ENCODE data around the gene ARHGAP28.
"Not testable (repeated sequence)": the region's sequence is repeated elsewhere in the genome, so short reads cannot be mapped to it uniquely, and the experiment has no call there.

Gene ARHGAP28

GRCh38 chr18:6775702-6776101 lies 46.2 kb downstream of the ARHGAP28 start:
- DNase-seq (ENCODE audit: low read depth, low spot score): no peak

- DNase-seq (ENCODE audit: low read depth, low spot score): peak; percentile 86
Measured at GRCh38 chr18:6776188-6776587, 46.7 kb downstream of the ARHGAP28 start.

- no peak for DNase-seq (ENCODE audit: low read depth, low spot score)
Measured at GRCh38 chr18:6777509-6777908, 48.0 kb downstream of the ARHGAP28 start.

- DNase-seq (ENCODE audit: low read depth, low spot score): no peak
Measured at GRCh38 chr18:6778459-6779247, 49.1 kb downstream of the ARHGAP28 start.

- no peak for DNase-seq (ENCODE audit: low read depth, low spot score)
Measured at GRCh38 chr18:6781142-6781714, 51.7 kb downstream of the ARHGAP28 start.

GRCh38 chr18:6781796-6782195 lies 52.3 kb downstream of the ARHGAP28 start:
- no peak for DNase-seq (ENCODE audit: low read depth, low spot score)

- DNase-seq (ENCODE audit: low read depth, low spot score): no peak
Measured at GRCh38 chr18:6782861-6783260, 53.3 kb downstream of the ARHGAP28 start.

- no peak for DNase-seq (ENCODE audit: low read depth, low spot score)
Measured at GRCh38 chr18:6784046-6784445, 54.5 kb downstream of the ARHGAP28 start.

- no peak for DNase-seq (ENCODE audit: low read depth, low spot score)
Measured at GRCh38 chr18:6785001-6785400, 55.5 kb downstream of the ARHGAP28 start.

GRCh38 chr18:6785411-6785810 lies 55.9 kb downstream of the ARHGAP28 start:
- DNase-seq (ENCODE audit: low read depth, low spot score): no peak

- no peak for DNase-seq (ENCODE audit: low read depth, low spot score)
Measured at GRCh38 chr18:6792391-6792790, 62.9 kb downstream of the ARHGAP28 start.

- DNase-seq (ENCODE audit: low read depth, low spot score): no peak
Measured at GRCh38 chr18:6793455-6793854, 63.9 kb downstream of the ARHGAP28 start.

GRCh38 chr18:6793986-6794385 lies 64.5 kb downstream of the ARHGAP28 start:
- no peak for DNase-seq (ENCODE audit: low read depth, low spot score)

GRCh38 chr18:6795307-6795706 lies 65.8 kb downstream of the ARHGAP28 start:
- no peak for DNase-seq (ENCODE audit: low read depth, low spot score)

GRCh38 chr18:6796511-6796910 lies 67.0 kb downstream of the ARHGAP28 start:
- DNase-seq (ENCODE audit: low read depth, low spot score): no peak

- no peak for DNase-seq (ENCODE audit: low read depth, low spot score)
Measured at GRCh38 chr18:6797171-6797570, 67.7 kb downstream of the ARHGAP28 start.

- DNase-seq (ENCODE audit: low read depth, low spot score): no peak
Measured at GRCh38 chr18:6798896-6799295, 69.4 kb downstream of the ARHGAP28 start.

- DNase-seq (ENCODE audit: low read depth, low spot score): not testable (repeated sequence)
Measured at GRCh38 chr18:6800309-6800708, 70.8 kb downstream of the ARHGAP28 start.

GRCh38 chr18:6807515-6808257 lies 78.2 kb downstream of the ARHGAP28 start:
- DNase-seq (ENCODE audit: low read depth, low spot score): no peak

- no peak for DNase-seq (ENCODE audit: low read depth, low spot score)
Measured at GRCh38 chr18:6810191-6810590, 80.7 kb downstream of the ARHGAP28 start.

- DNase-seq (ENCODE audit: low read depth, low spot score): no peak
Measured at GRCh38 chr18:6811816-6812215, 82.3 kb downstream of the ARHGAP28 start.

GRCh38 chr18:6814882-6815425 lies 85.4 kb downstream of the ARHGAP28 start:
- DNase-seq (ENCODE audit: low read depth, low spot score): no peak

All from smooth muscle cell of the brain vasculature (primary cell).